ENCODE results near the gene UPF1.

DNA sequence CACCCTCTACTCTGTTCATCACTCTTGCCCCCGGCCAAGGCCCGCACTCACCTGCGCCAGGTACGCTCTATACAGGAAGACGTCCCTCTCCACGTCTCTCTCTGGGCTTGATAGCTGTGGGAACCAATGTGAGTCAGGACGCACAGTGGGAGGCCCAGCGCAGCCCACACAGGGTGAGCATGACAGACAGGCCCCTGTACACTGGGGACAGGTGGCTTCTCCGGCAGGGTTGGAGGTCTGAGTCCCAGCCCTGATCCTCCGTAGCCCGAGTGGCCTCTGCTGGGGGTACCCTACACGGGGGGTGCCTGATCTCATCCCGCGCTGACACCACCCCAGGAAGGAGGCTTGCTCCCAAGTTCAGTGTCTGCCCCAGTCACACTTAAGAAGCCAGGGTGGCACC lies 81.2 kb downstream of the UPF1 start:
- TF ChIP-seq SP1 (IDR thresholded peaks at IDR 0.05) (no peak), LEF1 (IDR thresholded peaks at IDR 0.05; ENCODE audit: borderline replicate concordance) (no peak), FOXA1 (IDR thresholded peaks at IDR 0.05) (no peak), ZNF384 (IDR thresholded peaks at IDR 0.05) (no peak), HDGF (IDR thresholded peaks at IDR 0.05; ENCODE audit: borderline replicate concordance) (no peak), BHLHE40 (IDR thresholded peaks at IDR 0.05; ENCODE audit: borderline replicate concordance) (no peak), TARDBP (IDR thresholded peaks at IDR 0.05) (no peak), NFRKB (IDR thresholded peaks at IDR 0.05) (no peak), FOXK2 (IDR thresholded peaks at IDR 0.05) (no peak)
- TF ChIP-seq, protein P1, sequence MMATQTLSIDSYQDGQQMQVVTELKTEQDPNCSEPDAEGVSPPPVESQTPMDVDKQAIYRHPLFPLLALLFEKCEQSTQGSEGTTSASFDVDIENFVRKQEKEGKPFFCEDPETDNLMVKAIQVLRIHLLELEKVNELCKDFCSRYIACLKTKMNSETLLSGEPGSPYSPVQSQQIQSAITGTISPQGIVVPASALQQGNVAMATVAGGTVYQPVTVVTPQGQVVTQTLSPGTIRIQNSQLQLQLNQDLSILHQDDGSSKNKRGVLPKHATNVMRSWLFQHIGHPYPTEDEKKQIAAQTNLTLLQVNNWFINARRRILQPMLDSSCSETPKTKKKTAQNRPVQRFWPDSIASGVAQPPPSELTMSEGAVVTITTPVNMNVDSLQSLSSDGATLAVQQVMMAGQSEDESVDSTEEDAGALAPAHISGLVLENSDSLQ (IDR thresholded peaks at IDR 0.05), result no peak
